Activated CD4-positive, alpha-beta T cell treated with anti-CD3 and anti-CD28 coated beads, Interleukin-2, amount 10 ng/mL, durations not matched to agents 24 days and 14 days (primary cell): Measurements from ENCODE around the gene RASA2. TPM values are rescaled to one million over a fixed set of nuclear protein-coding genes. Genes with fewer than 3 reads are reported as not detected.
"Not testable (repeated sequence)": the region's sequence is repeated elsewhere in the genome, so short reads cannot be mapped to it uniquely, and the experiment has no call there.

ENCODE experiments used
- DNase-seq: peaks from one replicate; pipeline ENCODE4 v3.0.0; 2022
- H3K27ac Mint-ChIP-seq: one replicate; pipeline ENCODE4 v1.8.0; 2022; ENCODE audit warnings: mild to moderate bottlenecking, mixed read lengths
- H3K27me3 Mint-ChIP-seq: one replicate; pipeline ENCODE4 v1.8.0; 2022; ENCODE audit warnings: mixed read lengths
- H3K36me3 Mint-ChIP-seq: one replicate; pipeline ENCODE4 v1.8.0; 2022; ENCODE audit warnings: low read depth, mild to moderate bottlenecking, mixed read lengths
- H3K4me1 Mint-ChIP-seq: one replicate; pipeline ENCODE4 v1.8.0; 2021; ENCODE audit warnings: mixed read lengths
- H3K4me3 Mint-ChIP-seq: one replicate; pipeline ENCODE4 v1.8.0; 2022; ENCODE audit warnings: mild to moderate bottlenecking, moderate library complexity, mixed read lengths
- H3K9me3 Mint-ChIP-seq: one replicate; pipeline ENCODE4 v1.8.0; 2021; ENCODE audit warnings: mixed read lengths
- intact Hi-C: fragments of 100-400 bp; cut with micrococcal nuclease; formaldehyde crosslinking; loops from one replicate; pipeline ENCODE4 v1.15.1; 2023
- total RNA-seq: library from RNA; stranded (reverse); gene quantifications from 2 replicates; pipeline ENCODE4 v1.2.3, GENCODE V29; 2022

RASA2 gene
- total RNA-seq, 1 donor from 2014 or later = 30.2 TPM

DNA sequence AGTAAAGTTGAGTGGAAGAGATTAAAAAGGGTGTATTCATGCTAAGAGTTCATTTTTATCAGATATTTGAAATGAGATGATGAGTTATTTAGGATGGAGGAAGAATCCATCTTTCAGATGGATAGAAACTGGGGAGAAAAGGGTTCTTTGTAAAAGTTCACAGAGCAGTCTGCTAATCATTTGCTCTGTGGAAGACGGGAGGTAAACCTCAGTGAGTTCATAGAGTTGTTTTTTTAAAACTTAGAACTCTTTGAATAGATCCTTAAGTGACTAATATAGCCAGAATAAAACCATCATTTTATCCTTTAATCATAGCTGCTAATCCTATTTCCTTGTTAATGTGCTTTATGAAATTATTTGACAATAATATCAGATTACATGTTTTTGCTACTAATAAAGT is 5.1 kb downstream of the RASA2 start:
- Mint-ChIP-seq H3K4me3 (no peak overlapping the region), H3K9me3 (peaks cover 6% of the 10 kb centered on the region), H3K4me1 (peaks cover 67% of the 10 kb centered on the region), H3K36me3 (peaks cover 51% of the 10 kb centered on the region), H3K27me3 (no peaks in the 10 kb centered on the region), H3K27ac (no peak overlapping the region)
- no peak for DNase-seq
- intact Hi-C loops = no loop called here

DNA sequence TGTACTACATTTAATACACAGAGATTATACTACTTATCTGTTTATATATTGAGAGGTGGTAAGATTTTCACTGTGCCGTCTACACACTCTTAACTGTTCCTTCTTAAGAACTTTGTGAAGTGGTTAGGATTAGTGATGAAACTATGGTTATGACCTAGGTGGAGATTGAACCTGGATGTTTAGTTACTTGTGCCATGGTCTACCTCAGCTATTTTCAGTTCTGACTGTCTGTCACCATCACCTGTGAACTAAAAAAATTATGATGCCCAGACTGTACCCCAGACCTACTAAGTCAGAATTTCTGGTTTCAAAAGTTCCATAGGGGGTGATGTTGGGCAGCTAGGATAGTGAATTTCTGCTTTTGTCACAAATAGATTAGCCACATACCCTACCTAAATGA is 6.4 kb downstream of the RASA2 start:
- no peak for DNase-seq
- Mint-ChIP-seq H3K27me3 (no peaks in the 10 kb centered on the region), H3K9me3 (peaks cover 6% of the 10 kb centered on the region), H3K4me1 (peaks cover 66% of the 10 kb centered on the region), H3K36me3 (peaks cover 47% of the 10 kb centered on the region), H3K27ac (no peak overlapping the region), H3K4me3 (no peak overlapping the region)
- intact Hi-C loops = no loop called here

DNA sequence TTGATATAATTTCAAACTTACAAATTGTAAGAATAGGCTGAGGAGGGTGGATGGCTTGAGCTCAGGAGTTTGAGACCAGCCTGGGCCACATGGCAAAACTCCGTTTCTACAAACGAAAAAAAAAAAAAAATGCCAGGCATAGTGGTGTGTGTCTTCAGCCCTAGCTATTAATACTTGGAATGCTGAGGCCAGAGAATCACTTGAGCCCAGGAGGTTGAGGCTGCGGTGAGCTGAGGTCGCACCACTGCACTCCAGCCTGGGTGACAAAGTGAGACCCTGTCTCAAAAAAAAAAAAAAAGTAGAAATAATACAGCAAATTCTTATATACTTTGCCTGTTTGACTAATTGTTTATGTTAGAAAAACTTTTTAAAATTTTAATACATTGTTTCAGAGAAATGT is 10.8 kb downstream of the RASA2 start:
- DNase-seq, H3K27me3 Mint-ChIP-seq, H3K4me3 Mint-ChIP-seq, H3K9me3 Mint-ChIP-seq, intact Hi-C loops, H3K27ac Mint-ChIP-seq: not testable (repeated sequence)
- peaks cover 40% of the 10 kb centered on the region for H3K36me3 Mint-ChIP-seq
- H3K4me1 Mint-ChIP-seq = peaks cover 60% of the 10 kb centered on the region

DNA sequence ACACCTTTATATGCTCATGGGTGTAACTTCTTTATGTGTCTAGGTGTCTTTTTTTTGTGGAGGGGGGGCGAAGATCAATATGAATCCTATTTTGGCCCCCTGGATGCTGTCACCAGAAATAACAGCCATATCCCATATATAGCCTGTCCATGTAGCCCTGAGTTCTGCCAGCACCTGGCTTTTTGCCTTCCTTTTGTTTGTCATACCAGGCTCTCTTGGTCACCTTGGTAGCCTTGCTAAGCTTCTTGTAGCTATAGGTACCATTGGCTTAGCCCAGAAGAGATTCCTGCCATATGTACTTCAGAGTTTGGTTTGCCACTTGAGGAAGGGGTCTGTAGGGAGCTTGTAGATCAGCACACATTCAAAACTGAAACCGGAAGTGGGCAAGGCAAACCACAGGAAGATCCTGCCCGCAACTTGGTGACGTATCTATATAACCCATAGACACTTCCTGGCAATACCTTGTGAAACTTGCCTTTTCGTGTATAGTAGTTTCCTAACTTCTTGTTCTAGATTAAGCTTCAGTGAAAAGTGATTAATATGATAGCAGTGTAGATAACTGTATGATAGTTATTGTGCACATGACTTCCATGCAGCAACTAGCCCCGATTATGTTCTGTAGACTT is 11.9 kb downstream of the RASA2 start:
- intact Hi-C loops = loop anchor here (1.0 kb wide), 2 partner anchors 9 to 54 kb away; no protein-coding TSS in a partner anchor
- DNase-seq = peak; percentile 97
- no peaks in the 10 kb centered on the region for H3K27me3 Mint-ChIP-seq
- peaks cover 51% of the 10 kb centered on the region for H3K4me1 Mint-ChIP-seq
- H3K9me3 Mint-ChIP-seq = peaks cover 9% of the 10 kb centered on the region
- peak overlapping the region; percentile 93 for H3K27ac Mint-ChIP-seq
- H3K36me3 Mint-ChIP-seq = peaks cover 37% of the 10 kb centered on the region
- H3K4me3 Mint-ChIP-seq = peak overlapping the region; percentile 70

DNA sequence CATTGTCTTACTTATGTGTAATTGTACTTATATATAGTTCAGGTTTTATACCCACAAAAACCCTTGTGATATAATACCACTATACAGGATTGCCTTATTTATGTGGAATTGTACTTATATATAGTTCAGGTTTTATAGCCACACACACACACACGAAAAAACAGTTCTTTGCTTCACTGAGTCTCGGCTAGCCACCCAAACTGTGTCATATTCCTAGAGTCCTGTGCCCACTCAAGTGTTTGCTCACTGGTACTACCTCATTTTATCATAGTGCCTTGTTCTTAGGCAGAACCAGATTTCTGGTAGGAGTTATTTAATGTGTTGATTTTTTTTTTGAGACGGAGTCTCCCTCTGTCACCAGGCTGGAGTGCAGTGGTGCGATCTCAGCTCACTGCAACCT is 12.5 kb downstream of the RASA2 start:
- no peak for DNase-seq
- H3K27me3 Mint-ChIP-seq = no peaks in the 10 kb centered on the region
- H3K27ac Mint-ChIP-seq = peak overlapping the region; percentile 93
- H3K36me3 Mint-ChIP-seq = peaks cover 34% of the 10 kb centered on the region
- peaks cover 48% of the 10 kb centered on the region for H3K4me1 Mint-ChIP-seq
- intact Hi-C loops = loop anchor here (1.0 kb wide), 1 partner anchor 53 kb away; no protein-coding TSS in a partner anchor
- H3K4me3 Mint-ChIP-seq = peak overlapping the region; percentile 70
- H3K9me3 Mint-ChIP-seq = peaks cover 9% of the 10 kb centered on the region

DNA sequence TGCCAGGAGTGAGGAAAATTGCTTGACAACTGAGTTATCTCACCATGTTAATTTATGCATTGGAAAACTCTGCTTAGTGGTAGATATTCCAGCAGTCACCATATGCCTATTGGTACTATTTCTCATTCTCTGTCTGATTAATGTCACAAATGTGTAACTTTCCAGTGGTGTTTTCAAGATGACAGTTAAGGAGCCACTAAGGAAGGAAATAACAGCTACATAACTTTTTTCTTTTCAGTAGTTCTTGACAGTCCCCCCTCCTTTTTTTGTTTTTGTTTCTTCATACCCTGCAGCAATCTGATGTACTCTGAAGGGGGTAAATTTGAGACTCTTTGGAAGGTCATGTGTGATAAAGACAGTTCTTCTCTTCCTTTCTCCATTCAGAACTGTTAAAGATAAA is 13.1 kb downstream of the RASA2 start:
- peaks cover 30% of the 10 kb centered on the region for H3K36me3 Mint-ChIP-seq
- peaks cover 45% of the 10 kb centered on the region for H3K4me1 Mint-ChIP-seq
- intact Hi-C loops = loop anchor here (1.0 kb wide), 5 partner anchors 30 to 56 kb away; no protein-coding TSS in a partner anchor
- H3K4me3 Mint-ChIP-seq = peak overlapping the region; percentile 70
- no peaks in the 10 kb centered on the region for H3K27me3 Mint-ChIP-seq
- peaks cover 9% of the 10 kb centered on the region for H3K9me3 Mint-ChIP-seq
- DNase-seq = no peak
- peak overlapping the region; percentile 93 for H3K27ac Mint-ChIP-seq

DNA sequence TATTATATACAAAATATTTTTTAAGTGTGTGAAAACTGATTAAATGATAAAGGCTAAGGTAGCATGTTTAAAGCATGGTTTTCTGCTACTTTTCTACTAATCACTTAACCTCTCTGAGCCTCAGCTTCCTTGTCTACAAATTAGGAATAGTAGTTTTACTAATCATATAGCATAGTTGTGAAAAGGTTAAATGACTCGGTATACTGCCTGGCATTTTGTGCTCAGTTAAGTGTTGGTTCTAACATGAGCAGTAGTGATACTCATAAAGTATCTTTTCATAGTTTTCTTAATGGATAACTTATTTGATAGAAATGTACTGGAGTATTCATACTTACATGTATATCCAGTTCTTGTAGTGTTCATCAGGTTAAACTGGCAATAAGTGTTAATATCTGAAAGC is 13.6 kb downstream of the RASA2 start:
- no peaks in the 10 kb centered on the region for H3K27me3 Mint-ChIP-seq
- H3K4me1 Mint-ChIP-seq = peaks cover 43% of the 10 kb centered on the region
- H3K9me3 Mint-ChIP-seq = peaks cover 9% of the 10 kb centered on the region
- H3K4me3 Mint-ChIP-seq = peak overlapping the region; percentile 70
- no peak for DNase-seq
- intact Hi-C loops = loop anchor here (1.0 kb wide), 4 partner anchors 30 to 56 kb away; no protein-coding TSS in a partner anchor
- H3K36me3 Mint-ChIP-seq = peaks cover 26% of the 10 kb centered on the region
- peak overlapping the region; percentile 93 for H3K27ac Mint-ChIP-seq

DNA sequence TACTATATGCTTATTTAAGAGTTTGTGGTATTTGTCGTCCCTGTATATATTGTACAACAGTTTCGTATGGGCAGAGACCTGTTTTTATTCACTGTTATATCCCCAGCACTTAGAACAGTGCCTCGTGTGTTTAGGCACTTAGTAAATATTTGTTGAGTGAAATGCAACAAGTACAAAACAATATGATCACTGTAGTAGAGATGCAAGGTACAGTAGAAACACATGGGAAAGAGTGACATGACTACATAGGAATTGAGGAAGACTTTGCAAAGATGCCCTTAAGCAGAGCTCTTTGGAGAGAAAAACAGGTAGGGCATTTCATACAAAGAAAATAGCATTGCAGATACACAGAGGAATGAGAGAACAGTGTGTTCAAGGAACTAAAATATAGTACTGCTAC is 18.3 kb downstream of the RASA2 start:
- intact Hi-C loops = no loop called here
- no peak overlapping the region for H3K27ac Mint-ChIP-seq
- H3K4me3 Mint-ChIP-seq = no peak overlapping the region
- peaks cover 27% of the 10 kb centered on the region for H3K36me3 Mint-ChIP-seq
- peak; percentile 29 for DNase-seq
- H3K27me3 Mint-ChIP-seq = no peaks in the 10 kb centered on the region
- peaks cover 4% of the 10 kb centered on the region for H3K9me3 Mint-ChIP-seq
- H3K4me1 Mint-ChIP-seq = peaks cover 22% of the 10 kb centered on the region

DNA sequence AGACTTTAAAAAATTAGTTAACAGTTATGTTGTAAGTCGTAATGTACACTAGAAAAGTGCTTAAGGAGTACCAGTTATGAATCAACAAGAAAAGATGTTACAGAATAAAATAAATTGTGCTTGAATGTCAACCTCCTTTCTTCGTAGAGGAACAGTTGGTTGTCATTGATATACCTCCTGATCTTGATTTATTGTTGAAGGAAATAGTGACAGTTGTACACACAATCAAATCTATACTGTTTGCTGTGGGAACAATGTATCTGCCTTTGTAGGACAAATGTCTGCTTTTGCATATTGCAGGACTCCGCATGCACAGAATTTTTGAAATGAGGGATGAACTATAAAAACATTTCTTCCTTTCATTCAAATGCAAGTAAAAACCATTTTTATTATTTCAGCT is 19.2 kb downstream of the RASA2 start:
- DNase-seq = no peak
- H3K27me3 Mint-ChIP-seq = no peaks in the 10 kb centered on the region
- intact Hi-C loops = no loop called here
- no peak overlapping the region for H3K27ac Mint-ChIP-seq
- no peak overlapping the region for H3K4me3 Mint-ChIP-seq
- H3K36me3 Mint-ChIP-seq = peaks cover 35% of the 10 kb centered on the region
- peaks cover 13% of the 10 kb centered on the region for H3K9me3 Mint-ChIP-seq
- peaks cover 26% of the 10 kb centered on the region for H3K4me1 Mint-ChIP-seq

DNA sequence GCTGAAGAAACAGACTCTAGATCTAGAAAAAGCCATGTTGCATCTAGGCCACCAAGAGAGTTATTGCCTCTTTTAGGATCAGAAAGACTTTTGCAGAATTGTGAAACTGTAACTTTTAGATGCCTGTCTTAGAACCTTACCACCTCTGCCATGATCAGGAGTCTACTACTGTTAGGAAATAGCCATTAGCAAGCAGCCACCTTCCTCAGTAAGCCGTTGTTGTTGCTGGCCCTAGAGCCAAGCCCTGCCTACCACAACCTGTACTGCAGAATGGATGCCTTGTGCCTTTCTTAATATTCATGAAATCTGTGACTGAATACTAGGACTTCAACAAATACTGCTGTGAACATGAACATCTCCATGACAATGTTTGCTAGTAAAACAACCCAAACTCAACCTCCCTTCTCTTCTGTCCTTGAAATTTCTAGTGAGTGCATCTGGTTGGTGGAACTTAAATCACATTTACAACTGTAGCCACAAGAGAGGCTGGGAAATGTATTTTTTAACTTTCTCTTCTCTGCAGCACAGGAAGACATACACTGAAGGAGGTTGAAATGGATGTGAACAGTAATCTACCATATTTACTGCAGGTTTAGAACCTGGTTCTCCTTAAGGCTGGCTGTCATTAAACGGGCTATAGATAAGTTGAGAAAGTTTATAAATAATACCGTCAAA is 20.7 kb downstream of the RASA2 start:
- intact Hi-C loops = no loop called here
- no peaks in the 10 kb centered on the region for H3K27me3 Mint-ChIP-seq
- no peak overlapping the region for H3K4me3 Mint-ChIP-seq
- peaks cover 14% of the 10 kb centered on the region for H3K9me3 Mint-ChIP-seq
- peaks cover 42% of the 10 kb centered on the region for H3K36me3 Mint-ChIP-seq
- H3K27ac Mint-ChIP-seq = no peak overlapping the region
- peaks cover 26% of the 10 kb centered on the region for H3K4me1 Mint-ChIP-seq
- peak; percentile 54 for DNase-seq

DNA sequence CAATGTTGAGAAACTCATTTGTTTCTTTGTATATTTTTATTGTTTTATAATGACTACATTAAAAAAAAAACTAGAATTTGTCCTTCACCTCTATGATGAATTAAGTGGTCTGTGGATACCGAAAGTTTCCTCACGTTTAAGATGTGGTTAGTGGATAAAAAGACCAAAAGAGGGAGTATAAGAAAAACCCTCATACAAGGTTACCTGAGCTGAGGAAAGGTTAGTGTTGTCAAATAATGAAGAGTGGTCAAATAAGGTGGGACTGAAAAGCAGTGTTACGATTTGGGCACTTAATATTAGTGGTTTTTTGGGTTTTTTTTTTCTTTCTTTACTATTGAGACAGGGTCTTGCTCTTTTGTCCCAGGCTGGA is 21.2 kb downstream of the RASA2 start:
- H3K4me1 Mint-ChIP-seq = peaks cover 26% of the 10 kb centered on the region
- peaks cover 47% of the 10 kb centered on the region for H3K36me3 Mint-ChIP-seq

DNA sequence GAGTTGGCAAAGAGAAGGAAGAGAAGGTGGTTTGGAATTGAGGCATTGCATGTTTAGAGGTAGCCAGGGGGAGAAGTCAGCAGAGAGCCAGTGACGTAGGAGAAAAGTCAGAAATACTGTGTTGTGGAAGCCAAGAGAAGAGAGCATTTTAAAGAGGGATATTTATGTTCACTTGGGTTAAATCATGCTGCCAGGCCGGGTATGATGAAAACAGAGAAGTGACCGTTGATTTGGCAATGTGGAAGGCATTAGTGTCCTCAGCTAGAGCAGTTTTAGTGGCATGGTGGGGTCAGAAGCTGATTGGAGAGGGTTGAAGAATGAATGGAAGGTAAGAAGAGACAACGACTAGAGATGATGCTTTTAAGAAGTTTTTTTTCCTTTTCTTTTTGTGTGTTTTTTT is 24.5 kb downstream of the RASA2 start:
- DNase-seq = peak; percentile 26
- H3K36me3 Mint-ChIP-seq = peaks cover 70% of the 10 kb centered on the region
- intact Hi-C loops = no loop called here
- peaks cover 31% of the 10 kb centered on the region for H3K4me1 Mint-ChIP-seq
- H3K9me3 Mint-ChIP-seq = peaks cover 19% of the 10 kb centered on the region
- no peak overlapping the region for H3K4me3 Mint-ChIP-seq
- no peak overlapping the region for H3K27ac Mint-ChIP-seq
- H3K27me3 Mint-ChIP-seq = no peaks in the 10 kb centered on the region

More for the DNA sequence above, 21.2 kb downstream of the RASA2 start:
- peaks cover 14% of the 10 kb centered on the region for H3K9me3 Mint-ChIP-seq
- intact Hi-C loops = no loop called here
- DNase-seq = peak; percentile 14
- H3K27me3 Mint-ChIP-seq = no peaks in the 10 kb centered on the region
- no peak overlapping the region for H3K27ac Mint-ChIP-seq
- no peak overlapping the region for H3K4me3 Mint-ChIP-seq

DNA sequence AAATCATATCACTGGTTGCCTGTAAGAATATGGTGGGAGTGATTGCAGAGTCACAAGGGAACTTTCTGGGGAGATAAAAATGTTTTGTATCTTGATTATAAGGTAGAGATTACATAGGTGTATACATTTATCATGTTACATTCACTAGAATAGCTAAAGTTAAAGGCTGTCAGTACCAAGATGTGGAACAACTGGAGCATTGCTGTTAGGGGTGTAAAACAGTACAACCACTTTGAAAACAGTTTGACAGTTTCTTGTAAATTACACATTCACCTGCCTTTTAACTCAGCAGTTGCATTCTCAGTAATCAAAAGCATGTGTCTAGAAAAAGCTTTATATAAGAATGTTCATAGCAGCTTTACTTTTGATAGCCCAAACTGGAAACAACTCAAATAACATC is 27.6 kb downstream of the RASA2 start:
- Mint-ChIP-seq H3K9me3 (peaks cover 25% of the 10 kb centered on the region), H3K27me3 (no peaks in the 10 kb centered on the region), H3K4me3 (no peak overlapping the region), H3K36me3 (peaks cover 82% of the 10 kb centered on the region), H3K4me1 (peaks cover 21% of the 10 kb centered on the region), H3K27ac (no peak overlapping the region)
- DNase-seq = peak; percentile 12
- intact Hi-C loops = no loop called here

DNA sequence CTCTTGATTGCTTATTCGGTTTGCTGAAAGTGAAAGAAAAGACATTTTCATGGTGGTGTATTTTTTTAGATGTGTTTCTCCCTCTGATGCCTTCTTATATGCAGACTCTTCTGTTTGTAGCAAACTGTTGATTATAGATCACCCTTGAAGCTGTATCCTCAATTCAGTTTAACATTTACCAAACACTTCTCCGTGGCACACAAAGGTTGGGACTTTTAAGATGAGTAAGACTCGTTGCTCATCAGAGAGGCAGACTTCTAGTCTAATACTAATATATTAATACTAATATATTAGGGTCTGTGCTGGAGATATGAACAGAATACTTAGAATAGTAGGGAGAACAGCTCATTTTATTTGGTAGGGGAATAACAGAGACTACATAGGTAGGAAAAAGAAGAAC is 32.8 kb downstream of the RASA2 start:
- intact Hi-C loops = no loop called here
- DNase-seq = peak; percentile 29
- H3K4me3 Mint-ChIP-seq = no peak overlapping the region
- no peaks in the 10 kb centered on the region for H3K27me3 Mint-ChIP-seq
- peaks cover 18% of the 10 kb centered on the region for H3K4me1 Mint-ChIP-seq
- H3K36me3 Mint-ChIP-seq = peaks cover 79% of the 10 kb centered on the region
- H3K27ac Mint-ChIP-seq = peak overlapping the region; percentile 29
- peaks cover 11% of the 10 kb centered on the region for H3K9me3 Mint-ChIP-seq
